K562 (cell line): ENCODE data around the gene SERTAD1. TPM values are rescaled to one million over a fixed set of nuclear protein-coding genes. Genes with fewer than 3 reads are reported as not detected.

Source experiments
- ATAC-seq: fragments of 200-7000 bp; cut with Tn5 transposase; 3 replicates; pipeline ENCODE4 v1.9.1; 2020; ENCODE audit warnings: moderate library complexity
- BruUV-seq: library from RNA; stranded (reverse); fragments of 400-500 nt; replicated peaks from 2 replicates; lab custom pipeline; 2021; lab: Mats Ljungman, UMichigan
- CTCF ChIA-PET: fragments of 300-600 bp; formaldehyde crosslinking; extraction: SDS; loops from one replicate; lab custom pipeline; 2021; ENCODE audit warnings: low intra/inter-chr PET ratio; lab: Yijun Ruan, JAX
- POLR2A ChIA-PET: fragments of 300-600, 350-650 bp; sonication (Branson Sonifier 250); formaldehyde crosslinking; extraction: SDS; loops from one replicate; lab custom pipeline; 2021; ENCODE audit warnings: antibody characterized with exemption, inconsistent platforms; lab: Yijun Ruan, JAX
- DNase-seq, 4 experiments: peaks; one replicate each; pipeline versions ENCODE4 v3.0.0 to v3.0.0-alpha.2; 2011 to 2018; ENCODE audit warnings: low spot score in 3 of 4, mixed read lengths in 3 of 4; ENCODE audit errors: extremely low read depth in 1 of 4
- FAIRE-seq: peaks from 2 replicates; lab custom pipeline; 2011; peaks lifted over from hg19 to GRCh38; lab: Jason Lieb, UNC
- H2AFZ ChIP-seq: 2 replicates; pipeline ENCODE4 v1.6.0; 2011; ENCODE audit warnings: low read depth, low read length, control low read depth, inconsistent platforms
- H3K27ac ChIP-seq: fragments of 200-600 bp; 3 replicates; pipeline ENCODE4 v1.8.0; 2011; ENCODE audit warnings: low read depth, mild to moderate bottlenecking, control low read depth, inconsistent platforms, low read length, moderate library complexity, mixed read lengths; ENCODE audit errors: extremely low read depth
- H3K27me3 ChIP-seq, 2 experiments: fragments of 300-600 bp in 1 of 2; 2 replicates in 1 of 2; 3 replicates in 1 of 2; pipeline versions ENCODE4 v1.6.0 to v1.8.0; 2011; ENCODE audit warnings: inconsistent platforms in 2 of 2, low read length in 2 of 2, mild to moderate bottlenecking in 1 of 2, mixed read lengths in 1 of 2, moderate library complexity in 1 of 2; ENCODE audit not compliant: control insufficient read depth in 2 of 2, insufficient read depth in 2 of 2
- H3K36me3 ChIP-seq: fragments of 300-600 bp; 3 replicates; pipeline ENCODE4 v1.8.0; 2011; ENCODE audit warnings: mild to moderate bottlenecking, low read length, inconsistent platforms; ENCODE audit not compliant: control insufficient read depth, insufficient read depth
- H3K4me1 ChIP-seq, 2 experiments: fragments of 200-600 bp in 1 of 2; replicated peaks in 1 of 2; 2 replicates in 1 of 2; 3 replicates in 1 of 2; pipeline versions ENCODE4 v1.5.1 to v1.8.0; 2011; ENCODE audit warnings: inconsistent platforms in 2 of 2, low read length in 2 of 2, mild to moderate bottlenecking in 1 of 2, mixed read lengths in 1 of 2, moderate library complexity in 1 of 2; ENCODE audit not compliant: control insufficient read depth in 2 of 2, insufficient read depth in 2 of 2
- H3K4me2 ChIP-seq: 2 replicates; pipeline ENCODE4 v1.6.1; 2011; ENCODE audit warnings: low read length, control low read depth, inconsistent platforms, mixed read lengths; ENCODE audit not compliant: insufficient read depth
- H3K4me3 ChIP-seq: fragments of 200-600 bp; sonication (generic), shearing (Covaris generic); 2 replicates; pipeline ENCODE4 v1.5.1; 2016; ENCODE audit warnings: control low read depth, inconsistent platforms
- H3K79me2 ChIP-seq: fragments of 200-600 bp; 3 replicates; pipeline ENCODE4 v1.8.0; 2011; ENCODE audit warnings: low read length, inconsistent platforms; ENCODE audit not compliant: control insufficient read depth, insufficient read depth
- H3K9ac ChIP-seq, 2 experiments: 2 replicates each; pipeline versions ENCODE4 v1.6.0 to v1.6.1; 2011; ENCODE audit warnings: low read depth in 2 of 2, low read length in 2 of 2, control low read depth in 1 of 2, inconsistent platforms in 1 of 2, mild to moderate bottlenecking in 1 of 2, mixed read lengths in 1 of 2; ENCODE audit not compliant: insufficient read depth in 1 of 2
- H3K9me1 ChIP-seq: one replicate; pipeline ENCODE4 v1.6.0; 2011; ENCODE audit warnings: inconsistent platforms, mild to moderate bottlenecking, low read length, moderate library complexity; ENCODE audit not compliant: control insufficient read depth, insufficient read depth
- H3K9me3 ChIP-seq: replicated peaks from 2 replicates; pipeline ENCODE4 v1.5.1; 2011; ENCODE audit warnings: low read depth, low read length, inconsistent platforms; ENCODE audit not compliant: control insufficient read depth, insufficient read depth
- H4K20me1 ChIP-seq: replicated peaks from 2 replicates; pipeline ENCODE4 v1.6.1; 2011; ENCODE audit warnings: low read length, inconsistent platforms, mixed read lengths; ENCODE audit not compliant: control insufficient read depth, insufficient read depth
- CC2D1A ChIP-seq: fragments of 450-650 bp; IDR thresholded peaks from 2 replicates; pipeline ENCODE4 v1.6.1; 2017; ENCODE audit warnings: mild to moderate bottlenecking
- CXXC5 ChIP-seq: fragments of 250-450 bp; sonication (Bioruptor Pico); IDR thresholded peaks from 2 replicates; pipeline ENCODE4 v1.8.0; 2022; ENCODE audit warnings: inconsistent platforms, mild to moderate bottlenecking, moderate library complexity
- DDX20 ChIP-seq: fragments of 450-650 bp; IDR thresholded peaks from 2 replicates; pipeline ENCODE4 v1.6.1; 2016; ENCODE audit warnings: missing genetic modification characterization, low read depth, mild to moderate bottlenecking, missing compliant biosample characterization, moderate library complexity
- KAT8 ChIP-seq: fragments of 450-650 bp; IDR thresholded peaks from 2 replicates; pipeline ENCODE4 v1.6.1; 2016; ENCODE audit warnings: low read depth, mild to moderate bottlenecking
- KDM2B ChIP-seq: fragments of 250-450 bp; sonication (Bioruptor Pico); IDR thresholded peaks from 2 replicates; pipeline ENCODE4 v1.8.0; 2021; ENCODE audit warnings: mild to moderate bottlenecking, moderate library complexity
- MYC ChIP-seq, 2 experiments: fragments of 250-450 bp in 1 of 2; sonication (Bioruptor Pico) in 1 of 2; IDR thresholded peaks; 2 replicates each; pipeline versions ENCODE4 v1.5.1 to v1.6.1; 2012 to 2021; ENCODE audit warnings: low read depth in 2 of 2, borderline replicate concordance in 1 of 2, improper control_type of control experiment in 1 of 2, low read length in 1 of 2, mild to moderate bottlenecking in 1 of 2, moderate library complexity in 1 of 2
- RBFOX2 ChIP-seq: fragments of 200-400 bp; formaldehyde crosslinking; IDR thresholded peaks from 2 replicates; pipeline ENCODE4 v1.6.1; 2017; ENCODE audit warnings: low read depth, mild to moderate bottlenecking, low read length, moderate library complexity
- ZNF212 ChIP-seq: fragments of 450-650 bp; formaldehyde crosslinking; IDR thresholded peaks from 2 replicates; pipeline ENCODE4 v1.4.0; 2020; ENCODE audit warnings: mild to moderate bottlenecking
- ZNF217 ChIP-seq: sonication (generic); formaldehyde crosslinking; IDR thresholded peaks from 2 replicates; pipeline ENCODE4 v1.8.0; 2022; ENCODE audit warnings: mild to moderate bottlenecking, missing genetic modification reagents
- WGBS: fragments of 100-300 bp; shearing (Covaris generic); methylation state at CpG from one replicate; pipeline ENCODE4 v1.1.6; 2016; ENCODE audit warnings: low coverage, mixed read lengths; ENCODE audit not compliant: insufficient coverage; ENCODE audit errors: missing lambda C conversion rate; 5-methylcytosine and 5-hydroxymethylcytosine counted together
- in situ Hi-C: fragments of 300-500 bp; cut with MboI; formaldehyde crosslinking; loops from 4 replicates; pipeline ENCODE4 v1.15.0; 2018; ENCODE audit warnings: inconsistent platforms, mixed read lengths
- intact Hi-C: fragments of 100-400 bp; cut with micrococcal nuclease; formaldehyde crosslinking; loops from 2 replicates; pipeline ENCODE4 v1.14.2; 2022
- polyA plus RNA-seq, 8 experiments: library from polyadenylated mRNA; depleted of rRNA in 4 of 8; stranded (reverse) in 5 of 8; unstranded in 3 of 8; fragments of >200 nt; fragmentation: Nextera tagmentation in 2 of 8; fragmentation: Illumina TruSeq in 1 of 8; extraction: Ambion mirVana in 2 of 8; extraction: Trizol in 1 of 8; gene quantifications; 2 replicates each; pipeline versions ENCODE4 v1.2.1 to v1.2.3, GENCODE V29; 2011 to 2014; ENCODE audit warnings: inconsistent platforms in 1 of 8, missing spikeins in 1 of 8
- total RNA-seq, 7 experiments: library from RNA; depleted of rRNA in 6 of 7; stranded (reverse); fragments of >200 nt in 6 of 7; fragmentation: Illumina TruSeq in 2 of 7; extraction: Trizol in 2 of 7; gene quantifications; 2 replicates each; pipeline versions ENCODE4 v1.2.1 to v1.2.3, GENCODE V29; 2011 to 2021; ENCODE audit warnings: low replicate concordance in 1 of 7
- TF ChIP-seq, protein P1 (sequence below): IDR thresholded peaks from 2 replicates; pipeline ENCODE4 v1.6.1; 2011; ENCODE audit not compliant: insufficient read length; ENCODE audit errors: extremely low read depth
- TF ChIP-seq, protein P2 (sequence below): sonication (generic); formaldehyde crosslinking; IDR thresholded peaks from 2 replicates; pipeline ENCODE4 v1.8.0; 2023; ENCODE audit warnings: missing genetic modification reagents, mild to moderate bottlenecking, borderline replicate concordance
- TF ChIP-seq, protein P3 (sequence below), 2 experiments: fragments of 450-650 bp; IDR thresholded peaks; 2 replicates each; pipeline ENCODE4 v1.6.1; 2016

SERTAD1 gene
- total and polyA plus RNA-seq, 9 of the 15 experiments (the other 6 are each of a cell fraction or from before 2014, with no cell fraction given), result 0.15 to 8.7 (median 4.9) TPM

DNA sequence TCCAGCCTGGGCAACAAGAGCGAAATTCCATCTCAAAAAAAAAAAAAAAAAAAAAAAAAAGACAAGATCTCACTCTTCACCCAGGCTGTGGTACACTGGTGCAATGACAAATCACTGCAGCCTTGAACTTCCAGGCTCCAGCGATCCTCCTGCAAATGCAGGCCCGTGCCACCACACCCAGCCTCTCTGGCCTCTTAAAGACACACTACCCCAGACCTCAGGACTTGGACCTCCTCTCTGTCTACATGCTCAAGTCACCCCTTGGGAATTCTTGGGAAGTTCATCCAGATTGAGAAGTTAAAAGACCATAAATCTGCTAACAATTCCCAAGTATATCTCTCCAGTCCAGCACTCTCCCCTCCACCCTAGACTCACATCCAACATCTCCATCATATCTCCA lies 25.2 kb downstream of the SERTAD1 start (continued):
- TF ChIP-seq, protein P1, sequence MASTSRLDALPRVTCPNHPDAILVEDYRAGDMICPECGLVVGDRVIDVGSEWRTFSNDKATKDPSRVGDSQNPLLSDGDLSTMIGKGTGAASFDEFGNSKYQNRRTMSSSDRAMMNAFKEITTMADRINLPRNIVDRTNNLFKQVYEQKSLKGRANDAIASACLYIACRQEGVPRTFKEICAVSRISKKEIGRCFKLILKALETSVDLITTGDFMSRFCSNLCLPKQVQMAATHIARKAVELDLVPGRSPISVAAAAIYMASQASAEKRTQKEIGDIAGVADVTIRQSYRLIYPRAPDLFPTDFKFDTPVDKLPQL, result no peak
- TF ChIP-seq ZNF217 (no peak), RBFOX2 (no peak), KAT8 (no peak)

DNA sequence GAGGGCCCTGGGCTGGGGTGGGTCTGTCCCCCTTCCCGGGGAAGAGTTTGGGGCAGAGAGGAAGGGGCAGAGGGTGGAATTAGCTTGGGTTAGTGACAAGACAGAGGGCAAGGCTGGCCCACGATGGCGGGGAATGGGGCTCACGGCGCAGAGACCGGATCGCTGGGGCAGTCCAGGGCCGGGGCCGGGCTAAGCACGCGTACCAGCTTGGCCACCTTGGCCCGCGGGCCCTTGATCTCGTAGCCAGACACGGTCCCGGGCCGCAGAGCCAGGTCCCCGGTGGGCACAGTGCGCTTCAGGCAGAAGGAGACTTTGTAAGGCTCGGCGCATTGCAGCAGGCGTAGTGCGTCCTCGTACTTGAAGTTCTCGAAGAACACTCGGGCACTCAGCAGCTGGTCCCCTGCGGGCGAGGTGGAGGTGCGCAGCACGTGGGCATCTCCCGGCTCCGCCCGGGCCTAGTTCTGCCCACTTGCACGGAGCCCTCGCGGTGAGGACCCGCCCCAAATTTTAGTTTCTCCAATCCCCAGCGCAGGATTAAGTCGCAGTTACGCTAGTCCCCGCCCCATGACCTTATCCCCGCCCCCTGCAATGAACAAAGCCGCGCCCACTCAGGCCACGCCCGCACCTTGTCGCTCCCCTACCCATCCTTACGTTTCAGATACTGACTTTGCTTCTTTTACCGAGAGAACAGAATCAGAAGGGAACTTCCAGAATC lies 27.2 kb downstream of the SERTAD1 start:
- ChIA-PET CTCF (no interaction called here), POLR2A (no interaction called here)
- Histone ChIP-seq H3K4me2 (peak overlapping the region; percentile 86), H3K9me3 (no peaks in the 10 kb centered on the region), H2AFZ (peak overlapping the region; percentile 96), H3K9me1 (no peaks in the 10 kb centered on the region), H3K4me3 (peak overlapping the region; percentile 19; the same call in 1 of the 2 replicates), H4K20me1 (0 out of 2 replicates have a peak, but pooled peaks cover 5% of the 10 kb centered on the region), H3K36me3 (no peaks in the 10 kb centered on the region), H3K4me1 (peaks cover 14 to 57% of the 10 kb centered on the region in 2 experiments), H3K27ac (no peak overlapping the region; the same call in 2 of the 3 replicates), H3K27me3 (peaks cover 18 to 34% of the 10 kb centered on the region in 2 experiments), H3K9ac (peak overlapping the region in 1 of 2 experiments; percentile 80; a peak in 2 of 4 replicates), H3K79me2 (no peaks in the 10 kb centered on the region)
- in situ Hi-C loops, result no loop called here
- WGBS, result 18% methylated on average over 47 of the region's 49 CpGs
- DNase-seq (peak; percentile 90 to 94 (median 92)), ATAC-seq (peak; percentile 93), FAIRE-seq (peak; percentile 94)
- no TSS peak for BruUV-seq
- intact Hi-C loops, result no loop called here
- TF ChIP-seq MYC (IDR thresholded peaks at IDR 0.05; ENCODE audit: low read depth, low read length), result no peak
- TF ChIP-seq MYC (CRISPR knock-in tag; IDR thresholded peaks at IDR 0.05; ENCODE audit: borderline replicate concordance, low read depth), result 0 out of 2 replicates have a peak, but pooled peaks have one; percentile 36
- TF ChIP-seq DDX20 (tag), result no peak
- TF ChIP-seq, protein P2, sequence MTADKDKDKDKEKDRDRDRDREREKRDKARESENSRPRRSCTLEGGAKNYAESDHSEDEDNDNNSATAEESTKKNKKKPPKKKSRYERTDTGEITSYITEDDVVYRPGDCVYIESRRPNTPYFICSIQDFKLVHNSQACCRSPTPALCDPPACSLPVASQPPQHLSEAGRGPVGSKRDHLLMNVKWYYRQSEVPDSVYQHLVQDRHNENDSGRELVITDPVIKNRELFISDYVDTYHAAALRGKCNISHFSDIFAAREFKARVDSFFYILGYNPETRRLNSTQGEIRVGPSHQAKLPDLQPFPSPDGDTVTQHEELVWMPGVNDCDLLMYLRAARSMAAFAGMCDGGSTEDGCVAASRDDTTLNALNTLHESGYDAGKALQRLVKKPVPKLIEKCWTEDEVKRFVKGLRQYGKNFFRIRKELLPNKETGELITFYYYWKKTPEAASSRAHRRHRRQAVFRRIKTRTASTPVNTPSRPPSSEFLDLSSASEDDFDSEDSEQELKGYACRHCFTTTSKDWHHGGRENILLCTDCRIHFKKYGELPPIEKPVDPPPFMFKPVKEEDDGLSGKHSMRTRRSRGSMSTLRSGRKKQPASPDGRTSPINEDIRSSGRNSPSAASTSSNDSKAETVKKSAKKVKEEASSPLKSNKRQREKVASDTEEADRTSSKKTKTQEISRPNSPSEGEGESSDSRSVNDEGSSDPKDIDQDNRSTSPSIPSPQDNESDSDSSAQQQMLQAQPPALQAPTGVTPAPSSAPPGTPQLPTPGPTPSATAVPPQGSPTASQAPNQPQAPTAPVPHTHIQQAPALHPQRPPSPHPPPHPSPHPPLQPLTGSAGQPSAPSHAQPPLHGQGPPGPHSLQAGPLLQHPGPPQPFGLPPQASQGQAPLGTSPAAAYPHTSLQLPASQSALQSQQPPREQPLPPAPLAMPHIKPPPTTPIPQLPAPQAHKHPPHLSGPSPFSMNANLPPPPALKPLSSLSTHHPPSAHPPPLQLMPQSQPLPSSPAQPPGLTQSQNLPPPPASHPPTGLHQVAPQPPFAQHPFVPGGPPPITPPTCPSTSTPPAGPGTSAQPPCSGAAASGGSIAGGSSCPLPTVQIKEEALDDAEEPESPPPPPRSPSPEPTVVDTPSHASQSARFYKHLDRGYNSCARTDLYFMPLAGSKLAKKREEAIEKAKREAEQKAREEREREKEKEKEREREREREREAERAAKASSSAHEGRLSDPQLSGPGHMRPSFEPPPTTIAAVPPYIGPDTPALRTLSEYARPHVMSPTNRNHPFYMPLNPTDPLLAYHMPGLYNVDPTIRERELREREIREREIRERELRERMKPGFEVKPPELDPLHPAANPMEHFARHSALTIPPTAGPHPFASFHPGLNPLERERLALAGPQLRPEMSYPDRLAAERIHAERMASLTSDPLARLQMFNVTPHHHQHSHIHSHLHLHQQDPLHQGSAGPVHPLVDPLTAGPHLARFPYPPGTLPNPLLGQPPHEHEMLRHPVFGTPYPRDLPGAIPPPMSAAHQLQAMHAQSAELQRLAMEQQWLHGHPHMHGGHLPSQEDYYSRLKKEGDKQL, result no peak
- TF ChIP-seq CC2D1A, result no peak
- 0 out of 2 replicates have a peak, but pooled peaks have one; percentile 23 for TF ChIP-seq CXXC5 (CRISPR knock-in tag)
- no peak for TF ChIP-seq KDM2B (CRISPR knock-in tag)
- TF ChIP-seq, protein P3, sequence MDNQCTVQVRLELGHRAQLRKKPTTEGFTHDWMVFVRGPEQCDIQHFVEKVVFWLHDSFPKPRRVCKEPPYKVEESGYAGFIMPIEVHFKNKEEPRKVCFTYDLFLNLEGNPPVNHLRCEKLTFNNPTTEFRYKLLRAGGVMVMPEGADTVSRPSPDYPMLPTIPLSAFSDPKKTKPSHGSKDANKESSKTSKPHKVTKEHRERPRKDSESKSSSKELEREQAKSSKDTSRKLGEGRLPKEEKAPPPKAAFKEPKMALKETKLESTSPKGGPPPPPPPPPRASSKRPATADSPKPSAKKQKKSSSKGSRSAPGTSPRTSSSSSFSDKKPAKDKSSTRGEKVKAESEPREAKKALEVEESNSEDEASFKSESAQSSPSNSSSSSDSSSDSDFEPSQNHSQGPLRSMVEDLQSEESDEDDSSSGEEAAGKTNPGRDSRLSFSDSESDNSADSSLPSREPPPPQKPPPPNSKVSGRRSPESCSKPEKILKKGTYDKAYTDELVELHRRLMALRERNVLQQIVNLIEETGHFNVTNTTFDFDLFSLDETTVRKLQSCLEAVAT (IDR thresholded peaks at IDR 0.05), result no peak
- no peak for TF ChIP-seq ZNF212 (CRISPR knock-in tag)
